Measurements from ENCODE around the gene BMF.
"Not testable (repeated sequence)": the region's sequence is repeated elsewhere in the genome, so short reads cannot be mapped to it uniquely, and the experiment has no call there.

The BMF gene, protein sequence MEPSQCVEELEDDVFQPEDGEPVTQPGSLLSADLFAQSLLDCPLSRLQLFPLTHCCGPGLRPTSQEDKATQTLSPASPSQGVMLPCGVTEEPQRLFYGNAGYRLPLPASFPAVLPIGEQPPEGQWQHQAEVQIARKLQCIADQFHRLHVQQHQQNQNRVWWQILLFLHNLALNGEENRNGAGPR

DNA sequence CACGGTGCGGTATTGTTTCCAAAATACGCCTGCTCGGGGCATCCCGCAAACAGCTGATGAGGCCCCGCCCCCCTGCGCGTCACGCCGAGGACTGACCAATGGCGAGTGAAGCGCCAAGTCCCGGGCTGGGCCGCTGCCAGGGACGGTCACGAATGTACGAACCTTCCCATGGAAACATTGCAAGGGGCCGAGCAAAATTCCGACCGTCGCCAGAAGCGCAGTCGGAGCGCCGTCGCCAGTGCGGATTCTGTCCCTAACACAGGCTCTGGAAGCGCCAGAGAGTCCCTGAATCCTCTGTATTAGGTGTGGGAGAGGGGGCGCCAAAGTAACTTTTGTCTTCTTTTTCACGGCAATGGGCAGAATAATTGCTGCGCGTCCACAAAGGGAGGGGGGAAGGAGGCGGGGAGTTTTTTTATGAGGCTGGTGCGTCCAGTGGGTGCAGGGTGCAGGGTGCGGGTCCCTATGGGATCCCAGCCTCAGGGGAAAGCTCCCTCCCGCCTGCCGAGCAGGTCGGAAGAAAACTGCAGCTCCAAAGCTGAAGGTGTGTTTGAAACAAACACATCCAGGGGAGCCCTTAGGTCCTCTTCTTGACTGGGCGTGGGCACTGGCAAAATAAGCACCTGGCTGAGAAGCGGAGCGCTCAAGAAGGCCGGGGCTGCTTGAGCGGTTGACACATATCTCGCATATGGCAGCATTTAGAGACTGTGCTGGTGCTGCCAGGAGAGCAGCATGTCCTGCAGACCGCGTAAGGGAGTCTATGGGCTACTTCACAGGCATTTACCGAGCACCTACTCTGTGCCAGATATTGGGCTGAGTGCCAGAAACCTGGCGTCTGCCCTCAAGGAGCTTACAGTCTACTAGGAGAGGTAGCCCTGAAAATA, at the start of gene BMF:
TSS of gene BMF (minus strand) at position 25 of the 881 bp plus-strand sequence. CDS start 2,793 bp downstream, outside the sequence.
- peak; percentile 98 for DNase-seq

DNA sequence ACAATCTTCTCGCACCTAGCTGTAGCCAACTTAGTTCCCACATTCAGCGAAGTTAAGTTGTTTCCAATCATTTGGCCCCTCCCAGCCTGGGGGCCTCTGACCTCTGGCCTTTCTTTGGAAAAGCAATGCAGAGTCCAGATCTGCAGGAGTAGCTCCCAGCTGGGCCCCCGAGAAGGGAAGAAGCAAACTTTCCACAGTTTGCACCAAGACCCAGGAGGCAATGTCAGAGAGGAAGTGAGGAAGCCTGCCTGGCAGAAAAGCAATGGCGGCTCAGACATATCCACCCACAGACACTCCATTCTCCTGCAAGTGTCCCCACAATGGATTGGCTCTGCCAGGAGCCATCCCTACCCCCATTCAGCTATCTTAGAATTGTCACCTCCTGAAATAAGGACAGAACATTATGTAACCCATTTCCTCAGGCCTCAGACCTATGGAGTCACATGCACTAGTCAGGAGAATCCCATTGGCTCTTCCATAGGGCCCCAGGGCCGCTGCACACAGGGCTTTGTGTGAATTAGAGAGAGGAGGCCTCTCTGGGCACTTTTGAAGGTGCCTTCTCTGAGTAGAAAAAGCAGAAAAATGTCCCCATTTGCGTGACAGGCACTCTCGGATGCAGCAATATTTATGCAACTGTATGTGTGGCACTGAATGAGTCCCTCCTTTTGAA, 49.2 kb upstream of the BMF start:
- no peak for DNase-seq

DNA sequence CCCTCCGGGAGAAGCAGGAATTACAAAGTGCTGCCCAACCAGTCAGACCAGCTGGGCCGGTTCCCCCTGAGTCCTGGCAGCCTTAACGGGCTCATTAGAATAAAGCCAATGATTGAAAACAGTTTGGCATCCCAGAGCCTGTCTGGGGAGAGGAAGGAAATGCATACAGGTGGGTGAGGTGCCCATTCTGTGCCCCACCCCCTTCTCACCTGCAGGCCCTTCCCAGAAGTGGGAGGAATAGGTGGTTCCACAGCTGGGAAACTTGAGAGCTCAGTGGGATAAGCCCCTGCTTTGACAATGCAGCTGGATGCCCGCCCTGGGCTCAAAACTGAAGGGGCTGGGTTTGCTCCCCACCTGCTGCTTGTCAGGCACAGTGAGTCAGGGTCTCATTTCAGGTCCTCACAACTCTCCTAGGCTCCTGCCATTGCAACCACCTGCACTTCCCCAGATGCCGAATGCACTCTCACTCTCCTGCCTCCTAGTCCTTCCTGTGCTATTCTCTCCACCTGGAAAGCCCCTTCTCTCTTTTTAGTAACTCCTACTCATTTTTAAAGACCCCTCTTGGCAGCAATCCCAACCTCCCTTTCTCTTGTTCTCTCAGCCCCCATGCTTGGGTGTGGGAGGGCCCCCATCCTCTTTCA, 46.7 kb upstream of the BMF start:
- DNase-seq = no peak

DNA sequence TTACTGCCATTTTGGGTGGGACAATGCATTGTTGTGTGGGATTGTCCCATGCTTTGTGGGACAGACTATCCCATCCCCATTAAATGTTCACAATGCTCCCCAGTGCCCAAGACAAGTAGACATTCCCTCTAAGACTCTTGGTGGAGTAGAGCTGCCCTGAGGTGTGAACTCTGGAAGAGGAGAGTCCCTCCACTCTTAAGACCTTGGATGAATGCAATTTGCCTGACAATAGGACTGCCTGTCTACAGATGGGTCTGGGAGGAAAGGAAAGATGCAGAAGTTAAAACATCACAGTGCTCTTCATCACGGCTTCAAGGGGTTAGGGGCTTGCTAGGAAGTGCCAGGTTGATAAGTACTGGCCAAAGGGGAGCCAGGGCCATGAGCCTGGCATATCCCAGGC, 46.1 kb upstream of the BMF start:
- not testable (repeated sequence) for DNase-seq

DNA sequence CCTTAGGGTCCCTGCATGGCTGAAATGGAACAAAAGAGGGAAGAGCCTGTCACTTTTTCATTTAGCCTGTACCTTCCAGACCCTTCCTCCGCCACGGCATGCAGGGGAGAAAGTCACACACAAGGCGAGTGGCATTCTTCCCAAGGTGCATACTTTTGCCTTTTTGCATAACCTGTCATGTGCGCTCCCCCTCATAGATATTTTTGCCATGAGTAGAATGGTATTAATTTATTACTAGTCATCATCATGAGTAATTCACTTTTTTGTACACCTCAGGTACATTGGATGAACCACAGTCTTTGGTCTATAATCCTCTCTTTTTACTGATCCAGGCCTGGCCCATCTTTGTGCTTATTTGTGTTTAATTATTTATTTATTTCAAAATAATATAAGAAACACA, 43.3 kb upstream of the BMF start:
- no peak for DNase-seq

DNA sequence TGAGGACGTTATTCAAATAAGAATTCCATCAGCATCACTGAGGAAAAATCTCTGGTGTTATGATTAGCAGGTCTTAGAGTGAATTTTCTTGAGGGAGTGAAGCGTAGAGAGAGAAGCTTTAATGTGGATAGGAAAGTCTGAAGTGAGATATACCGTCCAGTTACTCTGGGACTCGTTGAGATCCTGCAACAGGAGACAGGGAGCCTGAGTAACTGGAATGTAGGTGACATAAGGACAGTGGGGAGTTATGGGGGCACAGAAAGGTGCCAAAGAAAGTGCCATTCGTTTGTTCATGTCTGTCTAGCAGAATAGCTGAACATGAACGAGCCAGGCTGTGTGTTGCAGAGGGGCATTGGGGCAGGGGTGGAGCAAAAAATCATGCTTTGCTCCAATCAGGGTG, 42.8 kb upstream of the BMF start:
- no peak for DNase-seq

DNA sequence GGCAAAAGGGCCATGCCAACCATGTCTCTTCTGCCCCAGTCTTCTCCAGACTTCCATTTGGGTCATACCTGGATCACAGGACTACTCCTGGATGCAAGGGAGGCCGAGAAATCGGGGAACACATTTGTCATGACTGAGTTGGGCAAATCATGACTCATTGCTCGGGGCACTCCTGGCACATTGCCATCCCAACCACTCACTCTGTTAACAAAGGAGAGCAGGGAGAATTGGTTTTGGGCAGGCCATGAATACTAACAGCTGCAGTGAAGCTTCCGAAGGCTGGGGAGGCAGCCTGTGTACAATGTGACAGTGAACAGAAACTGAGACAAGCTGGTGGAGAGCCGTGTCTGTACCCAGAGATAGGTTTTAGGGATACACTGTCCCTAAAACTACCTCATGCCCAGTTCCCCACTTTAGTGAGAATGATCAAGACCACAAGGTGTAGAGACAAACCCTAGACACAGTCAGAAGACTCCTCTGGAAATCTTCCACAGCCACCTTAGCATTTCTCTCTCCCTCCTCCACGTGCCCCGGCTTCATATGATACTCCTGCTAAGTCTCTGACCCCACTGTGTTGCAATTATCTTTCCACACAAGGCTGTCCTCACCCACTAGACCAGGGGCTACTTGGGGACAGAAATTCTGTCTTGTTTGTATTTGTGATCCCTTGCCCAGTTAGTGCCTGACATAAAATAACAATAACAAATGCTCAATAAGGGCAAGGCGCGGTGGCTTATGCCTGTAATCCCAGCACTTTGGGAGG, 41.7 kb upstream of the BMF start:
- DNase-seq = peak; percentile 70

DNA sequence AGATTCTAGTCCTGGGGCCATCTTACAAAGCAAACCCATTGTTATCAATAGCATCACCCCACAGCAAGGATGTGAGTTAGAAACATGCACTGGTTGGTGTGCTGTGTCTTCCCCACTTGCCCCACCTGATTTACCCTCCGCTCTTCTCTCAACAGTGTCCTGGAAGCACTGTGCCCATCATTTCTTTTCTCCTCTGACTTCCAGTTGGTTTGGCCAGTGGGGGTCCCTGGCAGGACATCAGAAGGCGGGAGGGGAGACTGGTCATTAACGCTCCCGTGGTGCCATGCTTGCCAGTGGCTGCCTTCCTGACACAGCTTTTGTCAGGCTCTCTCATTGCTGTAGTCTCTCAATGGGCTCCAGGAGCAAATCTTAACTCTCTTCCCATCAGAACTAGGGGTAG, 40.7 kb upstream of the BMF start:
- DNase-seq = no peak

DNA sequence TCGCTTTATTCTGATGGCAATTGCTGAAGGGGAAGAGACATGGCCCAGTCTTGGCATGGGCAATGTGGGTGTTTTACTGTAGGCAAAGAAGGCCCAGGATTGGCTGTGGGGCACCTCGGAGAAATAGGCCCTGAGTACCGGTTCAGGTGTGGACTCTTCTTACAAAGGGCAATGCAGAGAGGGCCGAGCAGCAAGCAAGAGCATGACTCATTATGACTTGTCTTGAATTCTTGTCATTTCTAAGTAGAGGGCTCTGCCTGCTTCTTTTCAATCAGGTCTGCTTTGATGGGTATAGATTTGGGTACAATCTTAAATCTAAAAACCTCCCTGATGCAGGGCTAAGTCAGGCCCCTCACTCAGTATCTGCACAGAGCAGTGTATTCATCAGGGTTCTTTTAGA, 37.4 kb upstream of the BMF start:
- no peak for DNase-seq

DNA sequence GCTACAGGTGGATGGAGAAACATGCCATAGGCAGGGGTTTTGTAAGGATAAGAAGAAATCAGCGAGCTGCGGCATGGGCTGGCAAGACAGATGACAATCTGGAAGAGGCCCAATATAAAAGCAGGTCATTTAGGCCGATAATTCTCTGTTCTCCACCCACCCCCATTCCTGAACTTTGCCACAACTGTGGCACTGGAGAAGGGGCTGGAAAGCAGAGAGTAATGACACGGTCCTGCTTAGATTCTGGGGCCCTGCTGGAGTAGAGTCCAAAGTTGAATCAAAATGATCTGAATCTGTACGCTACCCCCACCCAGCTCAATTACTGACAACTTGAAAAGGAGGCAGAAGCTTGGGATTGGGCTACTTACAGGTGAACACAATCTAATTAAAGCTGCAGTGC, 33.7 kb upstream of the BMF start:
- DNase-seq = no peak

DNA sequence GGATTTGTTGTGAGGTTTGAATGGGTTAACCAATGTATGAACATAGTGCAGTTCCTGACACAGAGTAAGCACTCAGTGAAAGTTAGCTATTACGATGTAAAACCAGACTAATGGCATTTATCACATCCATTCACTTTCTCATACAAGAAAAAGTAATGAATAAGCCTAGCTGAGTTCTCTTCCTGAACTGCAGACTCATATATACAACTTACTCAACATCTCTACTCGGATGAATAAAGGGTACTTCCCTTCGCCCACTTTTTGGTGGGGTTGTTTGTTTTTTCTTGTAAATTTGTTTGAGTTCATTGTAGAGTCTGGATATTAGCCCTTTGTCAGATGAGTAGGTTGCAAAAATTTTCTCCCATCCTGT, 29.5 kb upstream of the BMF start:
- not testable (repeated sequence) for DNase-seq

DNA sequence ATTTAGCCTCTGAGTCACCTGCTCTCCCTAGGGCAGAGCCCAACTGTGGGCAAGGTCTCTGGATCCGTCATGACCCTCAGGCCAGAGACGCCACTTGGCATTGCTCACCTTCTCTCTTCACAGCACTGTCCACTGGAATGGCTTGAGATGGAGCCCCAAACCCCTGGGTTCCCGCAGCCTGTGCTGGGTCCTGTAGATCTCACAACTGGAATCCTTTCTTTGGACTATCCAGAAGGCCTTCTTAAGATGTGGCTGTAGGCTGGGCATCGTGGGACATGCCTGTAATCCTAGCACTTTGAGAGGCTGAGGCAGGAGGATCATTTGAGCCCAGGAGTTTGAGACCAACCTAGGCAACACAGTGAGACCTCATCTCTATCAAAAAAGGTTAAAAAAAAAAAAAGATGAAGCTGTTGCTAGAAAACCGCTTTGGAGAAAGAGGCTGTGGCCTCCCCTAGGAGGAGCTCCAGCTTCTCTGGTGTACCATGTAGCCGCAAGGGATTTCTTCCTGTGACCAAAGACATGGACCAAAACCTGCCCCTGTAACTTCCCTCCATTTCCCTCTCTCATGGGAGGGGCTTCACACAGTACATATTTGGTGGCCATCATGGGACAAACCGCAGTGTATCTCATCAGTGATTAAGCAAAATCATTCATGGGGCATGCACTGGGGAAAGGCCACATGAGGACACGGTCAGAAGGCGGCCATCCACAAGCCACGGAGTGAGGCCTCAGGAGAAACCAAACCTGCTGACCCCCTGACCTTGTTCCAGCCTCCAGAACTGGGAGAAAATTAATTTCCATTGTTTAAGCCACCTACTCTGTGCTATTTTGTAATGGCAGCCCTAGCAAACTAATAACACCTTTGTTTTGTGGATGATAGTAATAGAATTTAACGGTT, 28.9 kb upstream of the BMF start:
- DNase-seq = no peak

DNA sequence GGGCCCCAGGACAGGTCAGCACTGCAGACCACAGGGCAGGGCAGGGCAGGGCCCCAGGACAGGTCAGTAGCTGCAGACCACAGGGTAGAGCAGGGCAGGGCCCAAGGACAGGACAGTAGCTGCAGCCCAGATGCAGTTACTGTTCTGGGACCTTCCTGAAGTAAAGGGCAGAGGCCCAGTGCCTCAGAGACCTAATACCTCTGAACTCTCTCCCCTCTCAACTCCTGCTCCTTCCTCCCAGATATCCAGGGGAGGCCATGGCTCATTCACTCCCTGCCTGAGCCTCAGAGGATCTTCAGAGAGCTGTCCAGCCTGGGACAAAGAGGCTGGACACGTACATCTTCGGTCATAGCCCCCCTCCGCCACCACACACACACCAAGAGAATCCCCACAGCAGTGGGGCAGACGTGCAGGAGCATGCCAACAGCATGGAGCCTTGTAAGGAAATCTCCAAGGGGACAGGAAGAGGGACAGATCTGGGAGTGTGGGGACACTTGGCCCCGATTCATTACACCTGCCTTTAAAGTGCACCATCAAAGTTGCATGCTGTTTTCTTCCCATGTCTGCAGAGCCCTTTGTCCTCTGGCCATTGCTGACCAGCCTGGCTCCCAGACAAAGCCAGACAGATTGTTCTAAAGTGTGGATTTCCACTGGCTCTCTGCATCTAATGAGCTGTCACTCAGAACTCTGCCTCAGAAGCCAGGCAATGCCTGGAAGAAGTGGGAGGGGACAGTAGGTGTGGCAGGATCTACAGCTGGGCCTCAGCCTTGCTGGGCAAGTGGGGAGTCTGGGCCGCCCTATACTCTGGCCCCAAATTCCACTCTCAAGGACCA, 28.0 kb upstream of the BMF start:
- no peak for DNase-seq

DNA sequence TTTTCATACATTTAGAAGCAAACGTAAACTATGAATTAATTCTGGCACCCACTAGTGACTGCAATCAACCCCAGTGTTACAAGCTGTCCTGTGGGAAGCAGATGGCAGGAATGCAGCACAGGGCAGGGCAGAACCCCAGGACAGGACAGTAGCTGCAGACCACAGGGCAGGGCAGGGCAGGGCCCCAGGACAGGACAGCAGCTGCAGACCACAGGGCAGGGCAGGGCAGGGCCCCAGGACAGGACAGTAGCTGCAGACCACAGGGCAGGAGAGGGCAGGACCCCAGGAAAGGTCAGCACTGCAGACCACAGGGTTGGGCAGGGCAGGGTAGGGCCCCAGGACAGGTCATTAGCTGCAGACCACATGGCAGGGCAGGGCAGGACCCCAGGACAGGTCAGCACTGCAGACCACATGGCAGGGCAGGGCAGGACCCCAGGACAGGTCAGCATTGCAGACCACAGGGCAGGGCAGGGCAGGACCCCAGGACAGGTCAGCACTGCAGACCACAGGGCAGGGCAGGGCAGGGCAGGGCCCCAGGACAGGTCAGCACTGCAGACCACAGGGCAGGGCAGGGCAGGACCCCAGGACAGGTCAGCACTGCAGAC, 27.3 kb upstream of the BMF start:
- DNase-seq = not testable (repeated sequence)

DNA sequence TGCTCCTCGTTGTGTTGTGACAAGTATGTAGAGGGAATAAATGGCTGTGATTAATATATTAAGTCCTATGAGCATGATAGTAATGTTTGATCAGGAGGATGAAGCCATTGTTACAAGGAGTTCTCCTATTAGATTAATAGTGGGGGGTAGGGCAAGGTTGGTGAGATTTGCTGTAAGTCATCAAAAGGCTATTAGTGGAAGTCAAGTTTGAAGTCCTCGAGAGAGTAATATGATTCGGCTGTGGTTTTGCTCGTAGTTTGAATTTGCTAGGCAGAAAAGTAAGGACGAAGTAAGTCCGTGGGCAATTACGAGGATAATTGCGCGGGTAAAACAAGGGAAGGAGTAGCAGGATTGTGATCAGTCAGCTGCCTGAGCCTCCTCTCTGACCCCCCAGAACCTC, 26.2 kb upstream of the BMF start:
- no peak for DNase-seq

DNA sequence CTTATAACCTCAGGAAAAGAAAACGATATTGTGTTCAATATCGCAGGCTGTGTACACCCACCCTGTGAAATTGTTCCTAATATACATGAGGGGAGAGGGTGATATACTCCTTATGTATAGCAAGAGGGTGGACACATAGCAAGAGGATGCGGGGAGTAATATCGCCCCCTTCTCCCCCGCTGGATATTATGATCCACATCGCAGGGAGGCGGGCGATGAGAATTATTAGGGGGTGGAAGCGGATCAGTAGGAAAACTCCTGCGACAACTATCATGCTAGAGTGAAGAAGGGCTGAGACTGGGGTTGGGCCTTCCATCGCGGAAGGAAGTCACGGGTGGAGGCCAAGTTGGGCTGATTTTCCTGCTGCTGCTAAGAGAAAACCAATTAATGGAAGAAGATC, 24.9 kb upstream of the BMF start:
- no peak for DNase-seq

DNA sequence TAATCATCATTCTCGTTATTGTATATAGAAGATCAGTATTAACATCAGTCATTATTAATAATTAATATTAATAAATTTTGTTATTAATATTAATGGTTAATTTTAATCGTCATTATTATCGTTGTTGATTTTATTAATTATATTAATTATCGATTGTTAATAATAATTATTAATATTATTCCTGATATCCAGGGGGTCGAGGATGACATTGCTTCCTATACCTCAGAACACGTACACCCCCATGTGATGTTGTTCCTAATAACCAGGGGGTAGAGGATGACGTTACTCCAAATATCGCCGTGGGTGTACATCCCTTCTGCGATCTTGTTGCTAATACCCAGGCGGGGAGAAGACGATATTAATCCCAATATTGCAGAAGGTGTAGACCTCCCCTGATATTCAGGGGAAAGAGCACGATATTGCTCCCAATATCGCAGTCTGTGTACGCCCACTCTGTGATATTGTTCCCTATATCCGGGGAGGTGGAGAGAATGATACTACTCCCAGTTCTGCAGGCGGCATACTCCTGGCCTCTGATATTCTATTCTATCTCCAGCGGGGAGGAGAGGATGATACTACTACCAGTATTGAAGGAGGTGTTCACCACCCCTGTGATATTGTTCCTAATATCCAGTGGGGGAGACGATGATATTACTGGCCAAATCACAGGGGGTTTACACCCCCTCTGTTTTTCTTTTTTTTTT, 22.3 kb upstream of the BMF start:
- peak; percentile 22 for DNase-seq

DNA sequence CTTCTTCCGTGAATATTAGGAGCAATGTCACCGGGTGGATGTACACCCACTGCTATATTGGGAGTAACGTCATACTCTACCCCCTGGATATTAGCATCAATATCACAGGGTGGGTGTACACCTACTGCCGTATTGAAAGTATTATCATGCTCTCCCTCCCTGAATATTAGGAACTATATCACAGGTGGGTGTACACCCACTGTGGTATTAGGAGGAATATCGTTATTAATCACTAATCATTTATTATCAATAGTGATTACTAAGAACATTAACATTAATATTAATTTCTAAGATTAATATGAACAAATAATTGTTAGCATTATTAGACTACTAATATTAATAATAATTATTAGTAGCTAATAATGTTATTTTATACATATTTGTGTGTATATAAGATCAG, 21.4 kb upstream of the BMF start:
- DNase-seq = no peak

DNA sequence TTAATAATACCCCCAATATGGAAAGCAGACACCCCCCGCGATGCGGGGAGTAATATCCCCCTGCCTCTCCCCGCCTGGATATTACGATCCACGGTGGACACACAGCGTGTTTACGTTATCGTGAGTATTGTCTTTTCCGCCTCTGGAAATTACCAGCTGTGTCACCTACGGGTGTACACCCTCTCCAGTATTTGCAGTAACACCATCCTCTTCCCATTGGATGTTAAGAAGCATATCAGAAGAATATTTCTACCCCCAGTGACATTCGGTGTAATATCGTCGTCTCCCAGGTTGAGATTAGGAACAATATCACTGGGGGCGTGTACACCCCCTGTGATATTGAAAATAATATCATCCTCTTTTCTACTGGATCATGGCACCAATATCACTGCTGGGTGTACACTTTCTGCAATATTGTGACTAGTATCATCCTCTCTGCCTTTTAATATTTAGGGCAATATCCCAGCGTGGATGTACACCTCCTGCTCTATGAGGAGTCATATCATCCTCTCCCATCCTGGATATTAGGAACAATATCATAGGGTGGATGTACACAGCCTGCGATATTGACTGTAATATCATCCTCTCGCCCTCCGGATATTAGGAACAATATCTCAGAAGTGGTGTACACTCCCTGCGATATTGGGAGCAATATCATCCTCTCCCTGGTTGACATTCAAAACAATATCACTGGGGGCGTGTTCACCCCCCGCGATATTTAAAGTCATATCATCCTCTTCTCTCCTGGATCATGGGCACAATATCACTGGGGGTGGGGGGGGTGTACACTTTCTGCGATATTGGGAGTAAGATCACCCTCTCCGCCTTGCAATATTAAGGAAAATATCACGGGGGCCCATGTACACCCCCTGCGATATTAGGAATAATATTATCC, 20.3 kb upstream of the BMF start:
- no peak for DNase-seq
